IMR-90 (cell line): ENCODE results near the gene ULBP2. TPM values are rescaled to one million over a fixed set of nuclear protein-coding genes. Genes with fewer than 3 reads are reported as not detected.
A peak's percentile ranks its signal among the peaks of the same experiment; 100 is the strongest.
"Not testable (repeated sequence)": the region's sequence is repeated elsewhere in the genome, so short reads cannot be mapped to it uniquely, and the experiment has no call there.

ENCODE experiments used
- ATAC-seq: fragments of 200-7000 bp; cut with Tn5 transposase; 2 replicates; pipeline ENCODE4 v1.9.1; 2020; ENCODE audit warnings: low read depth, mild to moderate bottlenecking, moderate library complexity
- BruUV-seq: library from RNA; stranded (reverse); fragments of 400-500 nt; replicated peaks from 2 replicates; lab custom pipeline; 2021; lab: Mats Ljungman, UMichigan
- CTCF ChIA-PET: fragments of 300-600 bp; formaldehyde crosslinking; extraction: SDS; loops from one replicate; lab custom pipeline; 2021; ENCODE audit warnings: antibody characterized with exemption; lab: Yijun Ruan, JAX
- POLR2A ChIA-PET: fragments of 300-600 bp; sonication (Branson Sonifier 250); formaldehyde crosslinking; loops from one replicate; lab custom pipeline; 2022; ENCODE audit warnings: antibody characterized with exemption; ENCODE audit not compliant: unreplicated experiment; lab: Charles Lee
- DNase-seq: peaks from one replicate; pipeline ENCODE4 v3.0.0; 2013
- H2AFZ ChIP-seq: replicated peaks from 2 replicates; pipeline ENCODE3; 2013; ENCODE audit warnings: low read length, mild to moderate bottlenecking; ENCODE audit not compliant: poor library complexity
- H2AK5ac ChIP-seq: 2 replicates; pipeline ENCODE4 v1.6.1; 2013; ENCODE audit warnings: low read depth, low read length, inconsistent platforms
- H2AK9ac ChIP-seq: replicated peaks from 2 replicates; pipeline ENCODE3; 2013; ENCODE audit warnings: mild to moderate bottlenecking, low read depth, low read length, moderate library complexity; ENCODE audit not compliant: poor library complexity
- H2BK120ac ChIP-seq: 2 replicates; pipeline ENCODE4 v1.6.1; 2013; ENCODE audit warnings: low read depth, low read length, inconsistent platforms
- H2BK15ac ChIP-seq: 3 replicates; pipeline ENCODE4 v1.6.1; 2013; ENCODE audit warnings: low read depth, low read length, inconsistent platforms
- H2BK20ac ChIP-seq: 2 replicates; pipeline ENCODE4 v1.6.1; 2013; ENCODE audit warnings: low read depth, mild to moderate bottlenecking, inconsistent platforms, low read length, moderate library complexity
- H2BK5ac ChIP-seq: 2 replicates; pipeline ENCODE4 v1.6.1; 2013; ENCODE audit warnings: mild to moderate bottlenecking, low read depth, low read length, inconsistent platforms; ENCODE audit not compliant: poor library complexity, severe bottlenecking
- H3K14ac ChIP-seq: replicated peaks from 2 replicates; pipeline ENCODE4 v1.6.1; 2013; ENCODE audit warnings: low read depth, low read length, inconsistent platforms
- H3K18ac ChIP-seq: 2 replicates; pipeline ENCODE4 v1.6.1; 2013; ENCODE audit warnings: low read depth, low read length, control low read depth
- H3K23ac ChIP-seq: 2 replicates; pipeline ENCODE4 v1.6.1; 2013; ENCODE audit warnings: low read depth, low read length, inconsistent platforms
- H3K27ac ChIP-seq: 2 replicates; pipeline ENCODE4 v1.5.1; 2013; ENCODE audit warnings: mild to moderate bottlenecking, control low read depth, low read length; ENCODE audit not compliant: insufficient read depth
- H3K27me3 ChIP-seq: 2 replicates; pipeline ENCODE4 v1.6.1; 2013; ENCODE audit warnings: low read length; ENCODE audit not compliant: control insufficient read depth, insufficient read depth
- H3K36me3 ChIP-seq: 2 replicates; pipeline ENCODE4 v1.6.1; 2013; ENCODE audit warnings: low read length, mixed read lengths; ENCODE audit not compliant: control insufficient read depth, insufficient read depth
- H3K4ac ChIP-seq: 2 replicates; pipeline ENCODE4 v1.6.1; 2013; ENCODE audit warnings: low read depth, low read length, inconsistent platforms
- H3K4me1 ChIP-seq: 2 replicates; pipeline ENCODE4 v1.6.1; 2013; ENCODE audit warnings: low read length, mixed read lengths; ENCODE audit not compliant: control insufficient read depth, insufficient read depth
- H3K4me2 ChIP-seq: 2 replicates; pipeline ENCODE4 v1.6.1; 2013; ENCODE audit warnings: low read depth, mild to moderate bottlenecking, control low read depth, low read length, moderate library complexity
- H3K4me3 ChIP-seq: 2 replicates; pipeline ENCODE4 v1.5.1; 2013; ENCODE audit warnings: low read depth, mild to moderate bottlenecking, control low read depth, low read length, moderate library complexity; ENCODE audit not compliant: insufficient read depth
- H3K56ac ChIP-seq: 2 replicates; pipeline ENCODE4 v1.6.1; 2013; ENCODE audit warnings: low read length, inconsistent platforms; ENCODE audit not compliant: insufficient read depth; ENCODE audit errors: extremely low read depth
- H3K79me1 ChIP-seq, 2 experiments: 2 replicates each; pipeline ENCODE4 v1.6.1; 2013; ENCODE audit warnings: low read length in 2 of 2, inconsistent platforms in 1 of 2, low read depth in 1 of 2
- H3K9ac ChIP-seq: 2 replicates; pipeline ENCODE4 v1.6.1; 2013; ENCODE audit warnings: low read depth, low read length, control low read depth
- H3K9me1 ChIP-seq: 2 replicates; pipeline ENCODE4 v1.6.1; 2013; ENCODE audit warnings: low read length, inconsistent platforms; ENCODE audit not compliant: insufficient read depth
- H3K9me3 ChIP-seq: 2 replicates; pipeline ENCODE4 v1.6.1; 2013; ENCODE audit warnings: low read length; ENCODE audit not compliant: control insufficient read depth, insufficient read depth
- H4K20me1 ChIP-seq: 2 replicates; pipeline ENCODE4 v1.6.1; 2013; ENCODE audit warnings: low read length, inconsistent platforms; ENCODE audit not compliant: insufficient read depth
- H4K5ac ChIP-seq: 2 replicates; pipeline ENCODE4 v1.6.1; 2013; ENCODE audit warnings: mild to moderate bottlenecking, low read depth, low read length, control low read depth
- H4K8ac ChIP-seq, 2 experiments: 2 replicates each; pipeline ENCODE4 v1.6.1; 2013; ENCODE audit warnings: low read depth in 2 of 2, low read length in 2 of 2, control low read depth in 1 of 2, inconsistent platforms in 1 of 2
- H4K91ac ChIP-seq: 2 replicates; pipeline ENCODE4 v1.6.1; 2013; ENCODE audit warnings: low read depth, low read length, inconsistent platforms; ENCODE audit not compliant: insufficient read depth
- WGBS, 2 experiments: methylation state at CpG; one replicate each; pipeline versions ENCODE4 v1.1.5 to v1.1.7; 2013; ENCODE audit warnings: missing lambda C conversion rate in 2 of 2; ENCODE audit not compliant: insufficient read length in 1 of 2; ENCODE audit errors: extremely low coverage in 2 of 2; 5-methylcytosine and 5-hydroxymethylcytosine counted together
- dilution Hi-C: fragments of 300-500 bp; cut with HindIII; formaldehyde crosslinking; loops from one replicate; pipeline ENCODE4 v1.14.3; 2018; ENCODE audit warnings: low sequenced_read_pairs; ENCODE audit not compliant: unreplicated experiment
- in situ Hi-C: fragments of 300-500 bp; cut with MboI; formaldehyde crosslinking; loops from 3 replicates; pipeline ENCODE4 v1.14.3; 2019; ENCODE audit warnings: low sequenced_read_pairs, inconsistent platforms, mixed read lengths
- intact Hi-C: fragments of 100-400 bp; cut with micrococcal nuclease; formaldehyde crosslinking; loops from 2 replicates; pipeline ENCODE4 v1.10.0; 2022
- polyA plus RNA-seq, 3 experiments: library from polyadenylated mRNA; depleted of rRNA; stranded (reverse); fragments of >200 nt; gene quantifications; 2 replicates each; pipeline ENCODE4 v1.2.3, GENCODE V29; 2012; ENCODE audit warnings: low replicate concordance in 1 of 3
- total RNA-seq: library from RNA; depleted of rRNA; stranded (reverse); fragments of >200 nt; gene quantifications from 2 replicates; pipeline ENCODE4 v1.2.3, GENCODE V29; 2012

ULBP2 gene
- total and polyA plus RNA-seq, 2 of the 4 experiments (the other 2 are of a cell fraction), result 7.9 to 16.2 TPM

DNA sequence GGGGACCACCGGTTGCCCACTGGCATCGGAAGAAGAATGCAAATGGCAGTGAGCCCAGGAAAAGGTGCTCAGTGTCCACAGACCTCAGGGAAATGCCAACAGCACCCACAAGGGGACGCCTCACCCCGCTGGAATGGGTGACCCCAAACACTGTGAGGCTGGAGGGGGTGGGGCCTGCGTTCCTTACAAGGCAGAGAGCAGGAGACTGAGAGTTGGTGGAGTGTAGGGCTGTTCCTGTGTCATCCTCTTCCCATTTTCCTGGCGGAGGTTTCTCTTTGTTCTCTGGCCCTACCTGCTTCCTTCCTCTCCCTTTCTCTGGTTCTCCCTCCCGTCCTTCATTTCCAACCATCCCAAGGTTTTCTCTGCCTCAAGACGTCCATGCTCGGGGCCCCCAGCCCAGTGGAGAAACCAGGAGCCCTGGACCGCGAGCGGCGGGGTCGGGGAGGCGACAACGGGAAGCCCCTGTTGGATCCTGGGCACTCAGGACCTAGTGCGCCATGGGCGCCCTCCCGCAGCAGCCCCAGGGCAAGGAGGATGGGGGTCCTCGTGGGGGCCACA is 3.7 kb upstream of the ULBP2 start:
- H3K9ac ChIP-seq, result 0 out of 2 replicates have a peak overlapping the region, but pooled peaks have one; percentile 18
- H3K9me3 ChIP-seq, H3K36me3 ChIP-seq, H3K9me1 ChIP-seq, H2BK120ac ChIP-seq, H2BK5ac ChIP-seq, DNase-seq, BruUV-seq, H3K27ac ChIP-seq, H2BK20ac ChIP-seq, H2BK15ac ChIP-seq, H2AK5ac ChIP-seq, H3K4me1 ChIP-seq, H4K20me1 ChIP-seq, H3K79me1 ChIP-seq, H3K18ac ChIP-seq, H4K5ac ChIP-seq, CTCF ChIA-PET, H4K91ac ChIP-seq, H3K4ac ChIP-seq, POLR2A ChIA-PET, dilution Hi-C loops, H3K56ac ChIP-seq: not testable (repeated sequence)
- peak overlapping the region in 1 of 2 experiments; percentile 40; a peak in 2 of 4 replicates for H4K8ac ChIP-seq
- H3K23ac ChIP-seq, result 0 out of 2 replicates have a peak overlapping the region, but pooled peaks have one; percentile 24
- H3K4me3 ChIP-seq, result peak overlapping the region; percentile 46
- peak overlapping the region; percentile 84 for H2AK9ac ChIP-seq
- in situ Hi-C loops, result loop anchor here (5.0 to 25.0 kb wide), 3 partner anchors 69 to 877 kb away; no protein-coding TSS in a partner anchor
- peak overlapping the region; percentile 91 for H3K4me2 ChIP-seq
- WGBS, 2 experiments, result 0% methylated on average over 10 of the region's 20 CpGs; no CpG with 5 or more reads in 1 of the 2 experiments
- H3K27me3 ChIP-seq, result peaks cover 54% of the 10 kb centered on the region
- H2AFZ ChIP-seq, result peak overlapping the region; percentile 95
- intact Hi-C loops, result loop anchor here (10.0 kb wide), 1 partner anchor 877 kb away; no protein-coding TSS in a partner anchor
- ATAC-seq, result peak; percentile 6; the same call in 1 of the 2 replicates
- H3K14ac ChIP-seq, result 0 out of 2 replicates have a peak overlapping the region, but pooled peaks have one; percentile 34
